BE2C (cell line): ENCODE data around the gene PHEX.

Source experiments
- DNase-seq: peaks from one replicate; pipeline ENCODE4 v3.0.0-alpha.2; 2020
- H3K27me3 ChIP-seq: fragments of 250-450 bp; sonication (Bioruptor Pico); 2 replicates; pipeline ENCODE4 v1.5.1; 2020; ENCODE audit warnings: mild to moderate bottlenecking
- H3K36me3 ChIP-seq: fragments of 250-450 bp; sonication (Bioruptor Pico); 2 replicates; pipeline ENCODE4 v1.5.1; 2020; ENCODE audit warnings: mild to moderate bottlenecking
- H3K4me1 ChIP-seq: fragments of 250-450 bp; sonication (Bioruptor Pico); 2 replicates; pipeline ENCODE4 v1.5.1; 2020
- H3K4me3 ChIP-seq: 2 replicates; pipeline ENCODE4 v1.5.1; 2011; ENCODE audit warnings: low read depth, low read length
- H3K9me3 ChIP-seq: fragments of 250-450 bp; sonication (Bioruptor Pico); 2 replicates; pipeline ENCODE4 v1.5.1; 2020
- TF ChIP-seq, protein P1 (sequence below): IDR thresholded peaks from 2 replicates; pipeline ENCODE4 v1.5.1; 2012; ENCODE audit warnings: mild to moderate bottlenecking, low read depth, low read length

Gene PHEX

DNA sequence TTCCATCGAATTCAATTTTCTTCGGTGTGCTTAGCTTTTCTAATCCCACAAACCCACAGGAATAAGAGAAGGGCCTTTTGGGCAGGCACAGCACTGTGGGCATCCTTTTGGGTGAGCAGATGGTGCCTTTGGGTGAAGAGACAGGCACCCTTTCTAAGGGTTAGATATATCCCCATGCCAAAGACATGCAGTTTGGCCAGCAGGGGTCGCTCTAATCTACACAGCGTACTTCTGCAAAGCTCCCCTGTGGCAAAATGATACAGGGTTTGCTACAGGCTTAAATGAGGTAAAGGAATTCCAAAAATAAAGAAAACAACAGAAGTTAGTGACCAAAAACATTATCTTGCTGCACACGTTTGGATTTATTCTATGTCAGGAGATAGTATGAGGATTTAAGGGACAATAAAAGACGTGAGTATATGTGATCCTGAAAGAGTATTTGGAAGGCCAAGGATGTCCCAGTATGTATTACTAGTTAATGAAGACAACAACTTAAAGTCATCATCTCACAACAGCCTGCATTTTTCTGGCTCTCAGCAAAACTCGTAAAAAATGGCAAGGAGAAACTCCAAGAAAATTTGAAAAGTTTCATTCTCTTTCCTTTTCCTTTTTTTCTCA lies 49.5 kb downstream of the PHEX start:
- Histone ChIP-seq H3K36me3 (no peaks in the 10 kb centered on the region), H3K4me1 (no peaks in the 10 kb centered on the region), H3K27me3 (no peaks in the 10 kb centered on the region), H3K9me3 (no peaks in the 10 kb centered on the region), H3K4me3 (no peak overlapping the region)
- peak; percentile 72 for DNase-seq
- TF ChIP-seq, protein P1, sequence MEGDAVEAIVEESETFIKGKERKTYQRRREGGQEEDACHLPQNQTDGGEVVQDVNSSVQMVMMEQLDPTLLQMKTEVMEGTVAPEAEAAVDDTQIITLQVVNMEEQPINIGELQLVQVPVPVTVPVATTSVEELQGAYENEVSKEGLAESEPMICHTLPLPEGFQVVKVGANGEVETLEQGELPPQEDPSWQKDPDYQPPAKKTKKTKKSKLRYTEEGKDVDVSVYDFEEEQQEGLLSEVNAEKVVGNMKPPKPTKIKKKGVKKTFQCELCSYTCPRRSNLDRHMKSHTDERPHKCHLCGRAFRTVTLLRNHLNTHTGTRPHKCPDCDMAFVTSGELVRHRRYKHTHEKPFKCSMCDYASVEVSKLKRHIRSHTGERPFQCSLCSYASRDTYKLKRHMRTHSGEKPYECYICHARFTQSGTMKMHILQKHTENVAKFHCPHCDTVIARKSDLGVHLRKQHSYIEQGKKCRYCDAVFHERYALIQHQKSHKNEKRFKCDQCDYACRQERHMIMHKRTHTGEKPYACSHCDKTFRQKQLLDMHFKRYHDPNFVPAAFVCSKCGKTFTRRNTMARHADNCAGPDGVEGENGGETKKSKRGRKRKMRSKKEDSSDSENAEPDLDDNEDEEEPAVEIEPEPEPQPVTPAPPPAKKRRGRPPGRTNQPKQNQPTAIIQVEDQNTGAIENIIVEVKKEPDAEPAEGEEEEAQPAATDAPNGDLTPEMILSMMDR: peak; percentile 83

DNA sequence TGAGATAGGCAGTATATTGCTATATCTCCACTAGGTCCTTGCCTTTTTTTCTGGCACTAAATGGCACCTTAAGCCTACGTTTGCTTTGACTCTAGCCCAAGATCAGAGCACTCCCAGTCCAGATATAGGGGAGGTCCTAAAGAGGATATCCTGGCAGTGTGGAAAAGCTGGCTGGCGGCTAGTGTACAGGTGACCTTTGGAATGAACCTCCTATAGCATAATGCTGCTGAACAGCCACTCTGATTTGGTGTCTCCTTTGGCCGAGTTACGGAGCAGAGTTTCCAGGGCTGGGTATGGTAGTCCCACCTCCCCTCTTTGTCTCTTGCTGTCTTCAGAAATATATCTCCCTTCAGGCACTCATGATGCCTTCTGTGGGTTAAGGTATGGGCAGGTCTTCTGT lies 53.9 kb downstream of the PHEX start:
- Histone ChIP-seq H3K27me3 (no peaks in the 10 kb centered on the region), H3K9me3 (no peaks in the 10 kb centered on the region), H3K4me3 (no peak overlapping the region), H3K36me3 (no peaks in the 10 kb centered on the region), H3K4me1 (no peaks in the 10 kb centered on the region)
- TF ChIP-seq, protein P1: no peak
- DNase-seq: no peak

DNA sequence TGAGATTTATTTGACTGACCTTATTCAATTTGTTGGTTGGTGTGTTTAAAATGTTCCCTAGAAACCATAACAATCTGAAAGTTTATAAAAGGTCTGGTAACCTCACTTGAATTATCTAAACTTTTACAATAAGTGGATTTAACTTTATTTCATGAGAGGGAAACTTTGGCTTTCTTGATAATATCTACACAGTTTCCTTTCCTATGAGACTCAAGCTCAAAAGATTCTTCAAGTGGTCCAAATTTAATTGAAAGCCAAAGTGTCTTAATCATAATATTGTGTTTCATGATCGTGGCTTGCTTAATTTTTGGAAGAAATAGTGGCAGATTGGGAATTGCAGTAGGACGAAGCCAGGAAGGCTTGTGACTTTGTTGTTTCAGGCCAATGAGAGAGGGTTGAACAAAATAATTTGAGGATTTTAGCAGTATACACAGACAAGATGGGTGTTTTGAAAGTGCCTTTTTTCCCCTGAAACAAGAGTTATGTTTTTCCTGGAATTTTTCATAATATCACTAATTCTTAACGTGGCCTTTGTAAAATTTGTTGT lies 55.0 kb downstream of the PHEX start:
- no peaks in the 10 kb centered on the region for H3K36me3 ChIP-seq
- H3K9me3 ChIP-seq: no peaks in the 10 kb centered on the region
- no peak for DNase-seq
- H3K4me1 ChIP-seq: no peaks in the 10 kb centered on the region
- no peak overlapping the region for H3K4me3 ChIP-seq
- TF ChIP-seq, protein P1: no peak
- no peaks in the 10 kb centered on the region for H3K27me3 ChIP-seq

DNA sequence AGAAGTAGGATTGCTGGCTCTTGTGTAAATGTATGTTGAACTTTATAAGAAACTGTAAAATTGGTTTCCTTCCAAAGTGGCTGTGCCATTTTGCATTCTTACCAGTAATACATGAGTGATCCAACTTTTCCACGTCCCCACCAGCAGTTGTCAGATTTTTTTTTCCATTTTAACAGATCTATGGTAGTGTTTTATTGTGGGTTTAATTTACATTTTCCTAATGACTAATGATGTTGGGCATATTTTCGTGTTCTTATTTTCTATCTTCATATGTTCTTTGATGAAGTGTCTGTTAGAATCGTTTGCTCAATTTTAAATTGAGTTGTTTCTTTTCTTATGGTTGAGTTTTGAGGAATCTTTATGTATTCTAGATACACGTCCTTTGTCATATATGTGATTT lies 56.2 kb downstream of the PHEX start:
- H3K9me3 ChIP-seq: no peaks in the 10 kb centered on the region
- no peaks in the 10 kb centered on the region for H3K36me3 ChIP-seq
- TF ChIP-seq, protein P1: no peak
- H3K27me3 ChIP-seq: no peaks in the 10 kb centered on the region
- H3K4me1 ChIP-seq: no peaks in the 10 kb centered on the region
- H3K4me3 ChIP-seq: no peak overlapping the region
- DNase-seq: no peak

GRCh38 chrX:22090181-22090580 lies 58.1 kb downstream of the PHEX start:
- H3K27me3 ChIP-seq: no peaks in the 10 kb centered on the region
- TF ChIP-seq, protein P1: no peak
- no peak for DNase-seq
- H3K4me3 ChIP-seq: no peak overlapping the region
- no peaks in the 10 kb centered on the region for H3K36me3 ChIP-seq
- H3K9me3 ChIP-seq: no peaks in the 10 kb centered on the region
- no peaks in the 10 kb centered on the region for H3K4me1 ChIP-seq

DNA sequence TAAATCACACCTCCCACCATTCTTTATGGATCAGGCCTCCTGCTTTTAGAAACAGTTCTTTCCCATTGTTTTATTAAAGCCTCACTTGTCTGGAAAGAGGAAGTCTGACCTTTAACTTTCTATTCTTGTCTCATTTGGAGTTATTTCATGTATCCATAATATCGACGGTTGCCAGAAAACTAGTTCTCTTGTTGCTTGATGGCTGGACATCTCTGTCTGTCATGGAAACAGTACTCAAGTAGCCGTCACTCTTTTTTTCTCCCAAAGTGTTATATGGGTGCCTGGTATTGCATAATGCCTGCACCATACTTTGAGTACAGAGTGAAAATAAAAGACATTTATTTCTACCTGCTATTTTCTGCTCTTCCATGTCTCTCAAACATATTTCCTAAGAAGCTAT lies 61.4 kb downstream of the PHEX start:
- Histone ChIP-seq H3K4me3 (no peak overlapping the region), H3K9me3 (no peaks in the 10 kb centered on the region), H3K4me1 (no peaks in the 10 kb centered on the region), H3K27me3 (no peaks in the 10 kb centered on the region), H3K36me3 (no peaks in the 10 kb centered on the region)
- DNase-seq: no peak
- TF ChIP-seq, protein P1: no peak
